PFSK-1 (cell line): Measurements from ENCODE around the gene NRSN1.

ENCODE experiments used
- FOXP2 ChIP-seq: optimal IDR thresholded peaks from 2 replicates; pipeline ENCODE3; 2011; ENCODE audit warnings: borderline replicate concordance, control low read depth, inconsistent platforms; ENCODE audit not compliant: insufficient read depth; ENCODE audit errors: extremely low read length, extremely low read depth
- POLR2AphosphoS5 ChIP-seq: IDR thresholded peaks from 2 replicates; pipeline ENCODE4 v1.6.1; 2012; ENCODE audit warnings: low read depth, mild to moderate bottlenecking, control low read depth, low read length, moderate library complexity
- REST ChIP-seq, 2 experiments: IDR thresholded peaks; 2 replicates each; pipeline versions ENCODE4 v1.6.1 to v1.8.0; 2011 to 2012; ENCODE audit warnings: low read depth in 2 of 2, low read length in 2 of 2, control low read depth in 1 of 2, inconsistent platforms in 1 of 2, mild to moderate bottlenecking in 1 of 2, moderate library complexity in 1 of 2; ENCODE audit not compliant: insufficient read depth in 1 of 2
- SIN3A ChIP-seq: IDR thresholded peaks from 2 replicates; pipeline ENCODE4 v1.6.1; 2012; ENCODE audit warnings: mild to moderate bottlenecking, low read length, moderate library complexity, borderline replicate concordance; ENCODE audit not compliant: insufficient read depth
- TAF1 ChIP-seq: IDR thresholded peaks from 2 replicates; pipeline ENCODE4 v1.6.1; 2012; ENCODE audit warnings: low read length, control low read depth, borderline replicate concordance; ENCODE audit not compliant: insufficient read depth

The NRSN1 gene

GRCh38 chr6:24093381-24093780, 32.6 kb upstream of the NRSN1 start:
- no peak for TF ChIP-seq TAF1
- TF ChIP-seq SIN3A: no peak
- no peak for TF ChIP-seq FOXP2
- no peak for TF ChIP-seq REST (IDR thresholded peaks at IDR 0.05; ENCODE audit: insufficient read depth in 1 of 2, low read depth in 2 of 2, low read length in 2 of 2)
- no peak for TF ChIP-seq POLR2AphosphoS5

GRCh38 chr6:24099181-24099580, 26.8 kb upstream of the NRSN1 start:
- no peak for TF ChIP-seq REST (IDR thresholded peaks at IDR 0.05; ENCODE audit: insufficient read depth in 1 of 2, low read depth in 2 of 2, low read length in 2 of 2)
- TF ChIP-seq TAF1: no peak
- TF ChIP-seq FOXP2: no peak
- no peak for TF ChIP-seq POLR2AphosphoS5
- no peak for TF ChIP-seq SIN3A

DNA sequence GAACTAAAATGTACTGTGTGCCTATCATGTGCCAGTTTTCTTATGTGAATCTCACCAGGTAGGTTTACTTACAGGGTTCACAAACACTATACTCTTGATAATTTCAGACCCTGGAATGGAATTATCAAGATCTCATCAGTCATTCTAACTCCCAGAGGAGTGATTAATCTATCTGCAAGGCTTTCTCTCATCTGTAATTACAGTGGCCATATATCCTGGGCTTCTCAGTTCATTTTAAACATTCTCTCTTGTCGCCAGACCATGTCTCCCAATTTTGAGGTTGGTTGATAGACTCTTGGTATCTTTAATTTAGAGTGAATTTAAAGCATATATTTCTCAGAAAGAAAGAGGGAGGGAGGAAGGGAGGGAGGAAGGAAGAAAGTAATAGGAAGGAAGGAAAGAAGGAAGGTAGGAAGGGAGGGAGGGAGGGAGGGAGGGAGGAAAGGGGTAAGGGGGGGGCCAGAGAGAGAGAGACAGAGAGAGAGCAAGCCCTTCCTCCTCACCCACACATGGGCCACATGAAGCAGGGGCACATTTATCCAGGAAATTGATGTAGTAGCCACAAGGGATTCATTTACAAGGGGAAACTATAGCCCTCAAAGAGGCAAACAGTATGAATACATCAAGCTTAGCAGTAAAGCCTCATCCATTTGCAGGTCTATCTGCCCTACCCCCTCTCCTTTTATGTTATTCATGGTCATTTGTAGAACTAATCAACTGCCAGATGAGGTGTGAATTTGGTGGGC, 25.8 kb upstream of the NRSN1 start:
- TF ChIP-seq TAF1 (no peak), REST (IDR thresholded peaks at IDR 0.05; ENCODE audit: insufficient read depth in 1 of 2, low read depth in 2 of 2, low read length in 2 of 2) (no peak), FOXP2 (no peak), POLR2AphosphoS5 (no peak), SIN3A (no peak)

GRCh38 chr6:24100770-24101155, 25.3 kb upstream of the NRSN1 start:
- TF ChIP-seq FOXP2 (no peak), POLR2AphosphoS5 (no peak), TAF1 (no peak), REST (IDR thresholded peaks at IDR 0.05; ENCODE audit: insufficient read depth in 1 of 2, low read depth in 2 of 2, low read length in 2 of 2) (no peak), SIN3A (no peak)

DNA sequence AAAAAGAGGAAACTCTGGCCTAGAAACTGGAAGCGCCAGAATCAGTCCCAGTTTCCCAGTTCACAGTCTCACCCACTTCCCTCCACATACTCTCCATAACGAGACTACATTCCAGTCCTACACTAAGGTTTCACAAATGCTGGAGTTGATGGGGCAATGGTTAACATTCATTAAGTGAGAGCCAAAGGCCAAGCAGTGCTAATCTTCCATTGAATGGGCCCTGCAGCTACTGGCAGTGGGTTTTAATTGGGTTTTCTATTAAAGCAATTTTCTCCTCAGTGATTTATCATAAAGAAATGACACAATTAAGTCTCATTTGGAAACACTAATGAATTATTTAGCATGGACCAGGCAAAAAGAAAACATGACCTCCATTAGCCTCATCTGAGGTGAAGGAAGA, 20.8 kb upstream of the NRSN1 start:
- TF ChIP-seq REST (IDR thresholded peaks at IDR 0.05; ENCODE audit: insufficient read depth in 1 of 2, low read depth in 2 of 2, low read length in 2 of 2) (no peak), SIN3A (no peak), POLR2AphosphoS5 (no peak), TAF1 (no peak), FOXP2 (no peak)
